ENCODE results near the gene CYP2W1. TPM values are rescaled to one million over a fixed set of nuclear protein-coding genes. Genes with fewer than 3 reads are reported as not detected.

The CYP2W1 gene
- total RNA-seq, 4 donors from 2014 or later = not detected

- no peak for TF ChIP-seq CTCF (IDR thresholded peaks at IDR 0.05; ENCODE audit: low read depth)
These were observed 44.3 kb upstream of the CYP2W1 start for GRCh38 chr7:938546-939185.

GRCh38 chr7:939843-940242, 43.1 kb upstream of the CYP2W1 start:
- no peak for TF ChIP-seq CTCF (IDR thresholded peaks at IDR 0.05; ENCODE audit: low read depth)

- TF ChIP-seq CTCF (IDR thresholded peaks at IDR 0.05; ENCODE audit: low read depth) = no peak
These were observed 42.2 kb upstream of the CYP2W1 start for GRCh38 chr7:940599-941408.

GRCh38 chr7:944744-945143, 38.2 kb upstream of the CYP2W1 start:
- no peak for TF ChIP-seq CTCF (IDR thresholded peaks at IDR 0.05; ENCODE audit: low read depth)

- no peak for TF ChIP-seq CTCF (IDR thresholded peaks at IDR 0.05; ENCODE audit: low read depth)
These were observed 37.8 kb upstream of the CYP2W1 start for GRCh38 chr7:945147-945555.

- TF ChIP-seq CTCF (IDR thresholded peaks at IDR 0.05; ENCODE audit: low read depth) = no peak
These were observed 37.3 kb upstream of the CYP2W1 start for GRCh38 chr7:945556-946255.

All from subcutaneous adipose tissue (tissue), 4 donors.